ENCODE data around the gene PDXP. TPM values are rescaled to one million over a fixed set of nuclear protein-coding genes. Genes with fewer than 3 reads are reported as not detected.

Gene PDXP
- total and polyA plus RNA-seq, 2 donors (not counting 1 experiment from before 2014, with no cell fraction given), result 4.0 to 7.9 TPM

DNA sequence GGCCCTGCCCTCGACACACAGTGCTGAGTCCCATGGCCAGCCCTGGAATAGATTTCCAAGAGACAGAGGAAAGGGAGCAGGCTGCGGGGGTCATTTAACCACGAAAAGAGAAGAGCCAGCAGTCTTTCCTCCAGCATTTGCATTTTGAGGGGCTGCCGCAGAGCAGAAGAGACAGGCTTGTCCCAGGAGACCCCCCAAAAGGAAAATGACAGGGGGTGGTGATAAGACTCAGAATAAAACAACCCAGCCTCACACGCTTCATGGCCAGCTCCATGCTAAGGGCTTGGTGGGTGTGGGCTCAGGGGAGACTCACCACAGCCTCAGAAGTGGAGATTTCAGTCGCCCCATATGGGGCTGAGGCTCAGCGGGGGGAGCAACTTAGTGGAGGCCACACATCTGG lies 55.2 kb downstream of the PDXP start:
- no peaks in the 10 kb centered on the region for H3K79me2 ChIP-seq (ENCODE audit: control insufficient read depth, insufficient read depth, low read length)

DNA sequence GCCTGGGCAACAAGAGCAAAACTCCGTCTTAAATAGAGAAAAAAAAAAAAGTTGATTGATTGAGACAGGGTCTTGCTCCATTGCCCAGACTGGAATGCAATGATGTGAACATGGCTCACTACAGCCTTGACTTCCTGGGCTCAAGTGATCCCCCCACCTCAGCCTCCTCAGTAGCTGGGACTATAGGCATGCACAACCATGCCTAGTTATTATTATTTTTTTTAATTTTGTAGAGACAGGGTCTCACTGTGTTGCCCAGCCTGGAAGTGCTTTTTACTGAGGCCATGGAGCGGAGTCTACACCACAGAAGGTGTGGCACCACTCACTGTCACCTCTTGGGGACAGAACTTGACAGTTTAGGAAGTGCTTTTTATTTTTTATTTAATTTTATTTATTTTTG lies 56.1 kb downstream of the PDXP start:
- H3K9ac ChIP-seq (ENCODE audit: insufficient read depth, low read length), result no peak overlapping the region

More for the DNA sequence above, 55.2 kb downstream of the PDXP start:
- Histone ChIP-seq H3K9me3 (ENCODE audit: control insufficient read depth, insufficient read depth, low read depth, low read length) (no peaks in the 10 kb centered on the region), H3K9ac (ENCODE audit: insufficient read depth, low read length) (no peak overlapping the region), H3K4me3 (replicated peaks in 1 of 4; ENCODE audit: control extremely low read depth in 1 of 4, insufficient read depth in 1 of 4, low read depth in 3 of 4, low read length in 4 of 4) (no peak overlapping the region), H3K27ac (ENCODE audit: insufficient read depth, low read length) (no peak overlapping the region), H3K36me3 (ENCODE audit: control insufficient read depth, insufficient read depth, low read length) (no peaks in the 10 kb centered on the region), H3K27me3 (ENCODE audit: control insufficient read depth, insufficient read depth, low read length) (no peaks in the 10 kb centered on the region), H3K4me1 (ENCODE audit: control insufficient read depth, extremely low read depth, insufficient read depth, low read length) (no peaks in the 10 kb centered on the region), H3K4me2 (ENCODE audit: extremely low read depth, insufficient read depth, low read length) (no peak overlapping the region), H2AFZ (ENCODE audit: low read length) (no peak overlapping the region), H4K20me1 (ENCODE audit: control insufficient read depth, extremely low read depth, insufficient read depth, low read length) (no peaks in the 10 kb centered on the region)
- no peak for TF ChIP-seq EZH2 (IDR thresholded peaks at IDR 0.05; ENCODE audit: low read length, missing control alignments)
- TF ChIP-seq, protein P1, sequence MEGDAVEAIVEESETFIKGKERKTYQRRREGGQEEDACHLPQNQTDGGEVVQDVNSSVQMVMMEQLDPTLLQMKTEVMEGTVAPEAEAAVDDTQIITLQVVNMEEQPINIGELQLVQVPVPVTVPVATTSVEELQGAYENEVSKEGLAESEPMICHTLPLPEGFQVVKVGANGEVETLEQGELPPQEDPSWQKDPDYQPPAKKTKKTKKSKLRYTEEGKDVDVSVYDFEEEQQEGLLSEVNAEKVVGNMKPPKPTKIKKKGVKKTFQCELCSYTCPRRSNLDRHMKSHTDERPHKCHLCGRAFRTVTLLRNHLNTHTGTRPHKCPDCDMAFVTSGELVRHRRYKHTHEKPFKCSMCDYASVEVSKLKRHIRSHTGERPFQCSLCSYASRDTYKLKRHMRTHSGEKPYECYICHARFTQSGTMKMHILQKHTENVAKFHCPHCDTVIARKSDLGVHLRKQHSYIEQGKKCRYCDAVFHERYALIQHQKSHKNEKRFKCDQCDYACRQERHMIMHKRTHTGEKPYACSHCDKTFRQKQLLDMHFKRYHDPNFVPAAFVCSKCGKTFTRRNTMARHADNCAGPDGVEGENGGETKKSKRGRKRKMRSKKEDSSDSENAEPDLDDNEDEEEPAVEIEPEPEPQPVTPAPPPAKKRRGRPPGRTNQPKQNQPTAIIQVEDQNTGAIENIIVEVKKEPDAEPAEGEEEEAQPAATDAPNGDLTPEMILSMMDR (conservative IDR thresholded peaks at IDR 0.05 in 1 of 2, IDR thresholded peaks at IDR 0.05 in 1 of 2; ENCODE audit: low read depth in 1 of 2, low read length in 2 of 2), result no peak
- DNase-seq (ENCODE audit: low read depth in 2 of 2), result no peak

DNA sequence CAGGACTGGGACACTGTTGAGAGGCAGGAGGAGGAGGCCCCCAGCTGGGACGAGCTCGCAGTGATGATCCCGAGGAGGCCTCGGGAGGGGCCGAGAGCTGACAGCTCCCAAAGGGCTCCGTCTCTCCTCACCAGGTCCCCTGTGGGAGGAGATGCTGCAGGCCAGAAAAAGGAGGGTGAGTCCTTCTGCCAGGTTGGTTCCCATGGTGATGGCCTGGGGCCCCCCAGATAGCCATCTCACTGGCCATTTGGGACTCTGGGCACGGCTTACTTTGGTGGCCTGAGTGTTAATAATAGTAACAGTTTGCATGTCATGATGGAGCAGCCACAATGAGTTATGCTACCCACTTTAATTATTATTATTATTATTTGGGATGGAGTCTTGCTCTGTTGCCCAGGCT lies 57.2 kb downstream of the PDXP start:
- no peak overlapping the region for H3K9ac ChIP-seq (ENCODE audit: insufficient read depth, low read length)
- TF ChIP-seq EZH2 (IDR thresholded peaks at IDR 0.05; ENCODE audit: low read length, missing control alignments), result no peak
- TF ChIP-seq, protein P1 (conservative IDR thresholded peaks at IDR 0.05 in 1 of 2, IDR thresholded peaks at IDR 0.05 in 1 of 2; ENCODE audit: low read depth in 1 of 2, low read length in 2 of 2), result no peak

More for the DNA sequence above, 56.1 kb downstream of the PDXP start:
- no peak overlapping the region for H2AFZ ChIP-seq (ENCODE audit: low read length)
- H3K36me3 ChIP-seq (ENCODE audit: control insufficient read depth, insufficient read depth, low read length), result no peaks in the 10 kb centered on the region
- DNase-seq (ENCODE audit: low read depth in 2 of 2), result no peak
- no peak overlapping the region for H3K27ac ChIP-seq (ENCODE audit: insufficient read depth, low read length)
- no peaks in the 10 kb centered on the region for H3K9me3 ChIP-seq (ENCODE audit: control insufficient read depth, insufficient read depth, low read depth, low read length)
- H4K20me1 ChIP-seq (ENCODE audit: control insufficient read depth, extremely low read depth, insufficient read depth, low read length), result no peaks in the 10 kb centered on the region
- H3K27me3 ChIP-seq (ENCODE audit: control insufficient read depth, insufficient read depth, low read length), result no peaks in the 10 kb centered on the region
- no peaks in the 10 kb centered on the region for H3K4me1 ChIP-seq (ENCODE audit: control insufficient read depth, extremely low read depth, insufficient read depth, low read length)
- H3K4me3 ChIP-seq (replicated peaks in 1 of 4; ENCODE audit: control extremely low read depth in 1 of 4, insufficient read depth in 1 of 4, low read depth in 3 of 4, low read length in 4 of 4), result no peak overlapping the region
- TF ChIP-seq EZH2 (IDR thresholded peaks at IDR 0.05; ENCODE audit: low read length, missing control alignments), result no peak
- TF ChIP-seq, protein P1 (conservative IDR thresholded peaks at IDR 0.05 in 1 of 2, IDR thresholded peaks at IDR 0.05 in 1 of 2; ENCODE audit: low read depth in 1 of 2, low read length in 2 of 2), result no peak
- no peaks in the 10 kb centered on the region for H3K79me2 ChIP-seq (ENCODE audit: control insufficient read depth, insufficient read depth, low read length)
- no peak overlapping the region for H3K4me2 ChIP-seq (ENCODE audit: extremely low read depth, insufficient read depth, low read length)

More for the DNA sequence above, 57.2 kb downstream of the PDXP start:
- H3K79me2 ChIP-seq (ENCODE audit: control insufficient read depth, insufficient read depth, low read length), result no peaks in the 10 kb centered on the region
- no peak overlapping the region for H2AFZ ChIP-seq (ENCODE audit: low read length)
- no peak overlapping the region for H3K4me3 ChIP-seq (replicated peaks in 1 of 4; ENCODE audit: control extremely low read depth in 1 of 4, insufficient read depth in 1 of 4, low read depth in 3 of 4, low read length in 4 of 4)
- no peaks in the 10 kb centered on the region for H3K4me1 ChIP-seq (ENCODE audit: control insufficient read depth, extremely low read depth, insufficient read depth, low read length)
- H3K4me2 ChIP-seq (ENCODE audit: extremely low read depth, insufficient read depth, low read length), result no peak overlapping the region
- no peak for DNase-seq (ENCODE audit: low read depth in 2 of 2)
- H3K27me3 ChIP-seq (ENCODE audit: control insufficient read depth, insufficient read depth, low read length), result no peaks in the 10 kb centered on the region
- no peaks in the 10 kb centered on the region for H3K36me3 ChIP-seq (ENCODE audit: control insufficient read depth, insufficient read depth, low read length)
- no peaks in the 10 kb centered on the region for H3K9me3 ChIP-seq (ENCODE audit: control insufficient read depth, insufficient read depth, low read depth, low read length)
- H3K27ac ChIP-seq (ENCODE audit: insufficient read depth, low read length), result no peak overlapping the region
- no peaks in the 10 kb centered on the region for H4K20me1 ChIP-seq (ENCODE audit: control insufficient read depth, extremely low read depth, insufficient read depth, low read length)

Other genes starting within 250 kb of the PDXP start
- gene ELFN2, start 231.2 kb upstream of the PDXP start, total RNA-seq, result under 0.01 TPM in 2 replicates
- 0.02 and 0.10 TPM in 2 replicates for gene ELFN2, start 231.2 kb upstream of the PDXP start, polyA plus RNA-seq
- gene MFNG, start 172.3 kb upstream of the PDXP start, total RNA-seq, result under 0.01 TPM in 1 of 2 replicates, not detected in the other
- gene MFNG, start 172.3 kb upstream of the PDXP start, polyA plus RNA-seq, result 0.15 TPM in 1 of 2 replicates, not detected in the other
- 1.3 and 2.3 TPM in 2 replicates for gene CARD10, start 139.3 kb upstream of the PDXP start, total RNA-seq
- gene CARD10, start 139.3 kb upstream of the PDXP start, polyA plus RNA-seq, result 1.6 and 2.7 TPM in 2 replicates
- gene CDC42EP1, start 98.2 kb upstream of the PDXP start, total RNA-seq, result 11.8 and 17.2 TPM in 2 replicates
- 10.4 and 10.6 TPM in 2 replicates for gene CDC42EP1, start 98.2 kb upstream of the PDXP start, polyA plus RNA-seq
- gene LGALS2, start 78.6 kb upstream of the PDXP start, total RNA-seq, result not detected in 2 replicates
- 0.19 TPM in 1 of 2 replicates, not detected in the other for gene LGALS2, start 78.6 kb upstream of the PDXP start, polyA plus RNA-seq
- gene GGA1, start 49.9 kb upstream of the PDXP start, total RNA-seq, result 24.7 and 27.9 TPM in 2 replicates
- gene GGA1, start 49.9 kb upstream of the PDXP start, polyA plus RNA-seq, result 18.0 and 23.1 TPM in 2 replicates
- 3.1 and 6.2 TPM in 2 replicates for gene SH3BP1, start 19.1 kb upstream of the PDXP start, total RNA-seq
- gene SH3BP1, start 19.1 kb upstream of the PDXP start, polyA plus RNA-seq, result 2.9 and 5.5 TPM in 2 replicates
- 6,362 and 11,230 TPM in 2 replicates for gene LGALS1, start 16.9 kb downstream of the PDXP start, total RNA-seq
- gene LGALS1, start 16.9 kb downstream of the PDXP start, polyA plus RNA-seq, result 5,090 and 5,801 TPM in 2 replicates
- gene NOL12, start 27.6 kb downstream of the PDXP start, total RNA-seq, result 12.1 and 15.4 TPM in 2 replicates
- 12.8 and 26.1 TPM in 2 replicates for gene NOL12, start 27.6 kb downstream of the PDXP start, polyA plus RNA-seq
- gene TRIOBP, start 38.3 kb downstream of the PDXP start, total RNA-seq, result 105 and 131 TPM in 2 replicates
- gene TRIOBP, start 38.3 kb downstream of the PDXP start, polyA plus RNA-seq, result 32.9 and 35.4 TPM in 2 replicates
- gene GCAT, start 149.2 kb downstream of the PDXP start, total RNA-seq, result 7.7 and 11.9 TPM in 2 replicates
- 6.6 and 11.0 TPM in 2 replicates for gene GCAT, start 149.2 kb downstream of the PDXP start, polyA plus RNA-seq
- gene GALR3, start 164.7 kb downstream of the PDXP start, total RNA-seq, result not detected in 2 replicates
- gene GALR3, start 164.7 kb downstream of the PDXP start, polyA plus RNA-seq, result not detected in 2 replicates
- 12.1 and 16.2 TPM in 2 replicates for gene ANKRD54, start 185.6 kb downstream of the PDXP start, total RNA-seq
- 13.2 and 13.9 TPM in 2 replicates for gene ANKRD54, start 185.6 kb downstream of the PDXP start, polyA plus RNA-seq
- gene EIF3L, start 190.7 kb downstream of the PDXP start, total RNA-seq, result 288 and 404 TPM in 2 replicates
- 509 and 515 TPM in 2 replicates for gene EIF3L, start 190.7 kb downstream of the PDXP start, polyA plus RNA-seq
- gene MICALL1, start 247.6 kb downstream of the PDXP start, total RNA-seq, result 17.2 and 17.7 TPM in 2 replicates
- gene MICALL1, start 247.6 kb downstream of the PDXP start, polyA plus RNA-seq, result 19.5 and 20.1 TPM in 2 replicates